ENCODE measurements around the gene TMEM51.
A peak's percentile ranks its signal among the peaks of the same experiment; 100 is the strongest.

TMEM51 gene

GRCh38 chr1:15218287-15219279 lies 65.0 kb downstream of the TMEM51 start:
- no peak for DNase-seq (ENCODE audit: low spot score)

DNA sequence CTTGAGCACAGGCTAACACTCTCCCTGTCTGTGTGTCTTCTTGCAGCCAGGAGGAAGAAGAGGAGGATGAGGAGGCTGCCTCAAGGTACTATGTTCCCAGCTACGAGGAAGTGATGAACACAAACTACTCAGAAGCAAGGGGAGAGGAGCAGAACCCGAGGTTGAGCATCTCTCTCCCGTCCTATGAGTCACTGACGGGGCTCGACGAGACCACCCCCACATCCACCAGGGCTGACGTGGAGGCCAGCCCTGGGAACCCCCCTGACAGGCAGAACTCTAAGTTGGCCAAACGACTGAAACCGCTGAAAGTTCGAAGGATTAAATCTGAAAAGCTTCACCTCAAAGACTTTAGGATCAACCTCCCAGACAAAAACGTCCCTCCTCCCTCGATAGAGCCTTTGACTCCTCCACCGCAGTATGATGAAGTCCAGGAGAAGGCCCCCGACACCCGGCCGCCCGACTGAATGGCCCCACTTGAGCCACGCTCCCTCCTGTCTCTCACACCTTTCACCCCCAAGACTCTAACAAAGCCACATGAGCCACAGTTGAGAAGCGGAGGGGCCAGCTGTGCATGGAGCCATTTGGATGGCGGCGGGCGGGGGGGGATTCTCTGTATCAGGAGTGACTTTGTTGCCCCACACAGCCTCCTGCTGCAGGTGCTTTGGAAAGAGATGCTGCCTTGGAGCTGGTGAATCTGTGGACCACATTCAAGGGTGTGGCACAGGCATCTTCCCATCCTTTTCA lies 65.9 kb downstream of the TMEM51 start:
- DNase-seq (ENCODE audit: low spot score), result no peak

DNA sequence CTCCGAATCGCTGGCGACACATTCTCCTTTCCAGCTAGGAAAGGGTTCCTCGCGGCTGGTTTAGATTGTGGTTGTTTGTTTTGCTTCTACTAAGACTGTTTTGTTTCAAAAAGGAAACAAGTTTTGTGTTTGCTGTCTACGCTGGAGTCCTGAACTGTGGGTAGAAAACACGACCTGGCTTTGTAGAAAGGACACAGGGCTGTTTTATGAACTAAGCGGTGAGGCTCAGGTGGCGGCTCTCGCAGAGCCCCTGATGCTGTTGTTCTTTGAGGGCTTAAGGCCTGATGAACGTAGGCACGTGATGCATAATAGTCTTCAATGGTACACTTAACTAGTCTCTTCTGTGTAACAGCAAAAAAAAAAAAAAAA lies 66.5 kb downstream of the TMEM51 start:
- DNase-seq (ENCODE audit: low spot score), result no peak

- no peak for DNase-seq (ENCODE audit: low spot score)
Measured at GRCh38 chr1:15220825-15221431, 67.4 kb downstream of the TMEM51 start.

GRCh38 chr1:15222653-15223303 lies 69.2 kb downstream of the TMEM51 start:
- DNase-seq (ENCODE audit: low spot score), result peak; percentile 38

DNA sequence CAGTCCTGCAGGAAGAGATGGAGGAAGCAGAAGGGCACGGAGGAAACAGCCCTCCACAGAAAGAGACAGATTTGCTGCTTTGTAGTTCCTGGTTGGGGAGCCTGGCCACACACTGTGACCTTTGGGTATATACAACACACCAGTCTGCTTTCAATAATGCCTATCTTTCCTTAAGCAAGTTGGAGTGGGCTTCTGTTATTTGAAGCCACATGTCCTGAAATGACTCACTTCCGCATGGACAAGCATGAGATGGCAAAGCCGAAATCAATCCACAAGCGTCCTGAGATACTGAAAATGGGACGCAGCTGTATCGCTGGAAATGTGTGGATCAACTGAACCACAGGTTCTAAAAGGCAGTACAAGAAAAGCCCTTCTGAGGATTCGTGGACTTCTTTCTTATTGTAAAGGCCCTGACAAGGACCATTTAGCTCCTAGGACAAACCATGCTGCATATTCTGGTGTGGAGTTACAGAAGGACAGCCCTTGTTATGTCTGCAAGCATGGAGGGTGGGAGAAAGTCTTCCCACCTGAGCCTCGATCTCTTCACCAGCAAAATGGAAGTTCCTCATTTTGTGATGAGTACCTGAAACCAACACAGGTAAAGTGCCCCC lies 70.8 kb downstream of the TMEM51 start:
- DNase-seq (ENCODE audit: low spot score), result no peak

- no peak for DNase-seq (ENCODE audit: low spot score)
Measured at GRCh38 chr1:15224974-15225373, 71.4 kb downstream of the TMEM51 start.

GRCh38 chr1:15225461-15225860 lies 71.9 kb downstream of the TMEM51 start:
- no peak for DNase-seq (ENCODE audit: low spot score)

- no peak for DNase-seq (ENCODE audit: low spot score)
Measured at GRCh38 chr1:15226388-15227255, 73.1 kb downstream of the TMEM51 start.

- DNase-seq (ENCODE audit: low spot score), result no peak
Measured at GRCh38 chr1:15229707-15230131, 76.2 kb downstream of the TMEM51 start.

DNA sequence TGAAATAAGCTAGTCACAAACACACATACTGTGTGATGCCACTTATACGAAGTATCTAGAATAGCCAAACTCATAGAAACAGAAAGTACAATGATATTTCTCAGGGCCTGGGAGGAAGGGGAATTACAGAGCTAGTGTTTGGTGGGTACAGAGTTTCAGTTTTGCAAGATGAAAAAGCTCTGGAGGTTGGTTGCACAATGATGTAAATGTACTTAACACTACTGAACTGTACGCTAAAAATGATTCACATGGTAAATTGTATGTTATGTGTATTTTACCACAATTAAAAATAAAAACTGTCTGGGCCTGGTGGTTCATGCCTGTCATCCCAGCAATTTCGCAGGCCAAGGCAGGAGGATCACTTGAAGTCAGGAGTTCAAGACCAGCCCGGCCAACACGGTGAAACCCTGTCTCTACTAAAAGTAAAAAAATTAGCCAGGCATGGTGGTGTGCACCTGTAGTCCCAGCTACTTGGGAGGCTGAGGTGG lies 78.2 kb downstream of the TMEM51 start:
- no peak for DNase-seq (ENCODE audit: low spot score)

- DNase-seq (ENCODE audit: low spot score), result no peak
Measured at GRCh38 chr1:15233689-15234088, 80.1 kb downstream of the TMEM51 start.

- peak; percentile 62 for DNase-seq (ENCODE audit: low spot score)
Measured at GRCh38 chr1:15236321-15236721, 82.8 kb downstream of the TMEM51 start.

- no peak for DNase-seq (ENCODE audit: low spot score)
Measured at GRCh38 chr1:15236746-15237145, 83.2 kb downstream of the TMEM51 start.

GRCh38 chr1:15238789-15239188 lies 85.2 kb downstream of the TMEM51 start:
- no peak for DNase-seq (ENCODE audit: low spot score)

GRCh38 chr1:15242766-15243165 lies 89.2 kb downstream of the TMEM51 start:
- no peak for DNase-seq (ENCODE audit: low spot score)

GRCh38 chr1:15243275-15244043 lies 89.9 kb downstream of the TMEM51 start:
- no peak for DNase-seq (ENCODE audit: low spot score)

- DNase-seq (ENCODE audit: low spot score), result no peak
Measured at GRCh38 chr1:15244813-15245212, 91.3 kb downstream of the TMEM51 start.

DNA sequence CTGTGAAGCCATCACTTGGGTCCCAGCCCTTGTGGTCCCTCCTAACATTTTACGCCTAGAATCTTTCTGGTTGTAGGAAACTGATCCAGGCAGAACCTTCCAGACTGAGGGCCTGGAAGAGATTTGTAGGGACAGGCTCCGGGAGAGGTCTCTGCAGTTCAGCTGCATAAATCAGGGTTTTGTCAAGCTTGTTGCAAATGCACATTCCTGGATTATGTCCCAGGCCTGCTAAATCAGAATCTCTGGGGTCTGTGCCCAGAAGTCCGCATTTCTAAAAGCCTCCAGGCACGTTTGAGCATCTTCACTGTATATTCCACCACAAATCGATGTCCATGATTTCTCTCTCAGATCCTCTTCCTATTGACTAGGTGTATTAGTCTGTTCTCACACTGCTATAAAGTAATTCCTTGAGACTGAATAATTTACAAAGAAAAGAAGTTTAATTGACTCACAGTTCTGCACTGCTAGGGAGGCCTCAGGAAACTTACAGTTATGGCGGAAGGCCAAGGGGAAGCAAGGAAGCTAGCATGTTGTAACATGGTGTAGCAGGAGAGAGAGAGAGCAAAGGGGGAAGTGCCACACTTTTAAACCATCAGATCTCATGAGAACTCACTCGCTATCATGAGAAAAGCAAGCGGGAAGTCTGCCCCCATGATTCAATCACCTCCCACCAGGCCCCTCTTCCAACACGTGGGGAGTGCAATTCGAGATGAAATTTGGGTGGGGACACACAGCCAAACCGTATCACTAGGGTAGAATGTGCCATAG lies 92.2 kb downstream of the TMEM51 start:
- no peak for DNase-seq (ENCODE audit: low spot score)
